HG03066 (cell line): ENCODE measurements around the gene GUCA2A.

Source experiments
- ATAC-seq: cut with Tn5 transposase; IDR thresholded peaks from one replicate; pipeline ENCODE4 v1.9.1; 2021; ENCODE audit warnings: low read depth; ENCODE audit not compliant: unreplicated experiment

The GUCA2A gene

GRCh38 chr1:42155362-42155761, 9.2 kb downstream of the GUCA2A start:
- ATAC-seq = no peak

GRCh38 chr1:42154685-42155084, 9.9 kb downstream of the GUCA2A start:
- ATAC-seq = no peak

- no peak for ATAC-seq
Measured at GRCh38 chr1:42153624-42154023, 10.9 kb downstream of the GUCA2A start.

- ATAC-seq = no peak
Measured at GRCh38 chr1:42152907-42153600, 11.5 kb downstream of the GUCA2A start, which contains the start of gene GUCA2B. GUCA2B (plus strand) TSS chr1:42153410; CDS start chr1:42153451, 41 bp downstream.

- ATAC-seq = no peak
Measured at GRCh38 chr1:42152119-42152518, 12.4 kb downstream of the GUCA2A start.

GRCh38 chr1:42150651-42151050, 13.9 kb downstream of the GUCA2A start:
- ATAC-seq = no peak

GRCh38 chr1:42148166-42148565, 16.4 kb downstream of the GUCA2A start:
- ATAC-seq = no peak

- ATAC-seq = no peak
Measured at GRCh38 chr1:42146626-42147320, 17.8 kb downstream of the GUCA2A start.

- ATAC-seq = no peak
Measured at GRCh38 chr1:42145764-42146625, 18.6 kb downstream of the GUCA2A start.

- ATAC-seq = no peak
Measured at GRCh38 chr1:42145389-42145716, 19.2 kb downstream of the GUCA2A start.

- no peak for ATAC-seq
Measured at GRCh38 chr1:42144711-42145388, 19.7 kb downstream of the GUCA2A start.

- no peak for ATAC-seq
Measured at GRCh38 chr1:42143896-42144710, 20.4 kb downstream of the GUCA2A start.

GRCh38 chr1:42142894-42143675, 21.5 kb downstream of the GUCA2A start:
- ATAC-seq = no peak

GRCh38 chr1:42141978-42142377, 22.6 kb downstream of the GUCA2A start:
- no peak for ATAC-seq

- no peak for ATAC-seq
Measured at GRCh38 chr1:42140191-42140590, 24.4 kb downstream of the GUCA2A start.

- no peak for ATAC-seq
Measured at GRCh38 chr1:42139444-42139843, 25.1 kb downstream of the GUCA2A start.

- ATAC-seq = no peak
Measured at GRCh38 chr1:42138586-42138985, 26.0 kb downstream of the GUCA2A start.

- ATAC-seq = no peak
Measured at GRCh38 chr1:42137766-42138165, 26.8 kb downstream of the GUCA2A start.

GRCh38 chr1:42136466-42136865, 28.1 kb downstream of the GUCA2A start:
- no peak for ATAC-seq
